ENCODE results near the gene SRGAP1. TPM values are rescaled to one million over a fixed set of nuclear protein-coding genes. Genes with fewer than 3 reads are reported as not detected.

Gene SRGAP1
- total and polyA plus RNA-seq, 2 experiments from 2014 or later, result 13.0 to 29.4 TPM

DNA sequence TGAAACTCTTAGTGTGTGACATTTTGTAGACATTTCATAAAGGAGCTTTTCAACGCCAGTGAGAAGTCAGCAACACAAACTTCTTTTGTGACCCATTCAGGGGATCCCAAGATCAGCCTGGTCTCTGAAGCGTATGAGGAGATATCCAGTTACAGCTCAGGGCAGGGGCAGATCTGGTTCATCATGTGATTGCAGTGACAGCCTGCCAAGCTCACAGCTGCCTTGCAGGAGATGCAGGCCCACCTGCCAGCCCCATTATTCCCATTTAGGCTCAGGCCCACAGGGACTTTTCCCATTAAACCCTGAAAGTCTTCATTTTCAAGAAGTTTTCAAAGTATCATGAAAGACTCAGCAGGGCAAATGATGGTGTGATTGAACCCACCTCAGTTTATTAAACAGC, 38.3 kb downstream of the SRGAP1 start:
- Histone ChIP-seq H3K4me3 (no peak overlapping the region), H3K27me3 (replicated peaks; ENCODE audit: insufficient read depth) (no peaks in the 10 kb centered on the region), H3K36me3 (ENCODE audit: low read depth) (peaks cover 12% of the 10 kb centered on the region; the same call in 1 of the 2 replicates), H3K9me2 (ENCODE audit: insufficient read depth) (no peaks in the 10 kb centered on the region), H3F3A (ENCODE audit: insufficient read depth) (0 out of 2 replicates have a peak, but pooled peaks cover 13% of the 10 kb centered on the region), H3K4me2 (ENCODE audit: unreplicated experiment) (no peak overlapping the region), H3K9ac (no peak overlapping the region), H3K27ac (no peak overlapping the region), H3K9me3 (ENCODE audit: low read depth) (no peaks in the 10 kb centered on the region), H3K79me2 (ENCODE audit: insufficient read depth) (peaks cover 100% of the 10 kb centered on the region), H2AFZ (no peak overlapping the region), H4K20me1 (ENCODE audit: insufficient read depth) (peaks cover 7% of the 10 kb centered on the region; the same call in 1 of the 2 replicates), H3K4me1 (ENCODE audit: insufficient read depth) (no peaks in the 10 kb centered on the region)
- WGBS, 2 experiments (ENCODE audit: low coverage in 1 of 2, low lambda C conversion rate in 2 of 2, missing lambda C conversion rate in 2 of 2), result 80 to 81% methylated on average over 2 of the region's 2 CpGs
- no peak for TF ChIP-seq EZH2phosphoT487 (IDR thresholded peaks at IDR 0.05; ENCODE audit: insufficient read depth, low read depth)
- TF ChIP-seq EZH2 (IDR thresholded peaks at IDR 0.05; ENCODE audit: insufficient read depth, poor library complexity, severe bottlenecking), result no peak
- in situ Hi-C loops (cut with MboI), result no loop called here
- DNase-seq, result no peak

DNA sequence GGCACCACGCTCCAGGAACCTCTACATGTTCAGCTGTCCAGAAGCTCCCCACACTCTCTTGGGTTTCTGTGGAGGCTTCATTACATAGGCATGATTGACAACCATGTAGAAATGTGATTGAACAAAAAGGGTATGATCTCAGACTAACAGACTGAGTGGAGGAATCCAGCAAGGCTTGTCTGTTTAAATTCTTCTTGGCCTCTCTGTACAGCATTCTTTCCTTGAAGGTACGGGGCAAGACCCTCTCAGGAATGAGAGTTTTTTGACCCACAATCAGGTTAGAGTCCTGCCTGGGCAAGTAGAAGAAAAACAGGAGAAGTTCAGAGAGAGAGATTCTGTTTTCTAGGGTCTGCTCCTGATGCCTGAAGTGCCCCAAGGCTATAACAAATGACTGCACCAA, 40.9 kb downstream of the SRGAP1 start:
- no peak overlapping the region for H3K4me2 ChIP-seq (ENCODE audit: unreplicated experiment)
- DNase-seq, result no peak
- in situ Hi-C loops (cut with MboI), result no loop called here
- H3K9me2 ChIP-seq (ENCODE audit: insufficient read depth), result no peaks in the 10 kb centered on the region
- no peak for TF ChIP-seq EZH2 (IDR thresholded peaks at IDR 0.05; ENCODE audit: insufficient read depth, poor library complexity, severe bottlenecking)
- no peak for TF ChIP-seq EZH2phosphoT487 (IDR thresholded peaks at IDR 0.05; ENCODE audit: insufficient read depth, low read depth)
- H3K27me3 ChIP-seq (replicated peaks; ENCODE audit: insufficient read depth), result no peaks in the 10 kb centered on the region
- 0 out of 2 replicates have a peak, but pooled peaks cover 24% of the 10 kb centered on the region for H3F3A ChIP-seq (ENCODE audit: insufficient read depth)
- H3K79me2 ChIP-seq (ENCODE audit: insufficient read depth), result peaks cover 100% of the 10 kb centered on the region
- WGBS, 2 experiments (ENCODE audit: low coverage in 1 of 2, low lambda C conversion rate in 2 of 2, missing lambda C conversion rate in 2 of 2), result 98 to 100% methylated on average over 2 of the region's 2 CpGs
- no peak overlapping the region for H2AFZ ChIP-seq
- H3K27ac ChIP-seq, result no peak overlapping the region
- no peak overlapping the region for H3K4me3 ChIP-seq
- no peak overlapping the region for H3K9ac ChIP-seq
- peaks cover 6% of the 10 kb centered on the region; the same call in 1 of the 2 replicates for H4K20me1 ChIP-seq (ENCODE audit: insufficient read depth)
- peaks cover 12% of the 10 kb centered on the region for H3K36me3 ChIP-seq (ENCODE audit: low read depth)
- H3K9me3 ChIP-seq (ENCODE audit: low read depth), result no peaks in the 10 kb centered on the region
- H3K4me1 ChIP-seq (ENCODE audit: insufficient read depth), result peaks cover 24% of the 10 kb centered on the region

DNA sequence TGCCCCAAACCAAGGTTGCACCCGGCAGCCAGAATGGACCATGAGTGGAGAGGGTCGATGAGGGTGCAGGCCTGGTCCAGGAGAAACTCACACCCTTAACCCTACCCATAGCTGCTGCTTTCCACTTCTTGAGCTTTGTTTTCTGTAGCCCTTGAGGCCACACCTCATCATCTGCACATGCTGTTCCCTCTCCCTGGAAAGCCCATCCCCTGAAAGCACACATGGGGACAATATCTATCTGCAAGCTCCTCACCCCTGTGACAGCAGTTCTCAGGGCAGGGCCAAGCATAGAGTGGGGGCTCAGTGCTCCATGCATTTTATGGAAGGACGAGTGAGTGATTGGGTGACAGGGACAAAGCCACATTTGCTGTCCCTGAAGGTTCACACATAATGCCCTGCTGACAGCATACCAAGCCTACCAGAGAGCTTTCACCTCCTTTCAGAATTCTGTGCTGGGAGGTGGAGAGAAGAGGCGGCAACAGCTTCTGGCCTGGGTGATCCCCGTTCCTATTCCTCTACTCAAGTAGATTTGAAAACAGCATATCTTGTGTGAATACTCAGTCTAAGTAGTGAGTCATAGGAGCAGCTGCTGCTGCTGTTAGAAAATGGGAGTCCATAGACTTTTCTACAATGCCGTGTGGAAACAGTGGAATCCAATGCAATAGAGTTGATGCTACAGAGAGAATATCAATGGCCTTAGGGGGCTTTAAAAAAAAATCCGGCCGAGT, 44.6 kb downstream of the SRGAP1 start:
- H3K79me2 ChIP-seq (ENCODE audit: insufficient read depth), result peaks cover 100% of the 10 kb centered on the region
- no peaks in the 10 kb centered on the region for H3K9me3 ChIP-seq (ENCODE audit: low read depth)
- in situ Hi-C loops (cut with MboI), result no loop called here
- H3F3A ChIP-seq (ENCODE audit: insufficient read depth), result peaks cover 35% of the 10 kb centered on the region
- H3K9me2 ChIP-seq (ENCODE audit: insufficient read depth), result no peaks in the 10 kb centered on the region
- H3K27ac ChIP-seq, result peak overlapping the region; percentile 37
- peak; percentile 73 for DNase-seq
- H3K36me3 ChIP-seq (ENCODE audit: low read depth), result peaks cover 8% of the 10 kb centered on the region; the same call in 1 of the 2 replicates
- peaks cover 24% of the 10 kb centered on the region for H3K4me1 ChIP-seq (ENCODE audit: insufficient read depth)
- no peak overlapping the region for H3K4me3 ChIP-seq
- H3K27me3 ChIP-seq (replicated peaks; ENCODE audit: insufficient read depth), result no peaks in the 10 kb centered on the region
- TF ChIP-seq EZH2phosphoT487 (IDR thresholded peaks at IDR 0.05; ENCODE audit: insufficient read depth, low read depth) (no peak), EZH2 (IDR thresholded peaks at IDR 0.05; ENCODE audit: insufficient read depth, poor library complexity, severe bottlenecking) (no peak)
- H2AFZ ChIP-seq, result no peak overlapping the region
- 68 to 73% methylated on average over 8 of the region's 8 CpGs for WGBS, 2 experiments (ENCODE audit: low coverage in 1 of 2, low lambda C conversion rate in 2 of 2, missing lambda C conversion rate in 2 of 2)
- H3K4me2 ChIP-seq (ENCODE audit: unreplicated experiment), result peak overlapping the region; percentile 29
- peaks cover 6% of the 10 kb centered on the region for H4K20me1 ChIP-seq (ENCODE audit: insufficient read depth)
- H3K9ac ChIP-seq, result no peak overlapping the region; the same call in 1 of the 2 replicates

DNA sequence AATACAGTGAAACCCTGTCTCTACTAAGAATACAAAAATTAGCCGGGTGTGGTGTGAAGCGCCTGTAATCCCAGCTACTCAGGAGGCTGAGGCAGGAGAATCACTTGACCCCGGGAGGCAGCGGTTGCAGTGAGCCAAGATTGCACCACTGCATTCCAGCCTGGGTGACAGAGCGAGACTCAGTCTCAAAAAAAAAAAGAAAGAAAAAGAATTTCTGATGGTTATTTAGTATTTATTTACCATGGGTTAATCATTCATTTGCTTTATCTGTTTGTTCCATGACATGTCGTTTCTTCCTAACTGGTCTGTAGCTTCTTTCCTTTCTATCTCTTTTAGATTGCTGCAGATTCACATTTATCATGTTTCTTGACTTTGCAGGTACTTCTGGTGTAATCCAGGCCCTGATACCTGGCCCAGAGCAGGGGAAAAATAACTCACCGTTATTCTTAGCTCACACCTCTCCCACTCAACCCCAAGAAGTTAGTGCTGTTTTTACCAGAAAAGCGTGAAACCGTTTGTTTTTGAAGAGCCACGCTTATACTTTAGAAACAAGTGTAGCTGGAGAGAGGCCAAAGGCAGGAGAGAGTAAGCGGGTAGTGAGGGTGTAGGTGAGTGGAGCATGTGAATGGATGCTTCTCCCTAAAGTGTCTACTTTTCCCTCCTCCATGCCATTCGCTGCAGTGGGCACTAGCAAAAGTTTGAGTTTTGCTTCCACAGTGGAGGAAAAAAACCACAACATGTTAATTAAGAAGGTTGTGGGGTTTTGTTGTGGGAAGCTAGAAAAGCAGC, 45.4 kb downstream of the SRGAP1 start:
- Histone ChIP-seq H3K9me3 (ENCODE audit: low read depth) (no peaks in the 10 kb centered on the region), H3K4me1 (ENCODE audit: insufficient read depth) (peaks cover 24% of the 10 kb centered on the region), H3K9me2 (ENCODE audit: insufficient read depth) (no peaks in the 10 kb centered on the region), H3K79me2 (ENCODE audit: insufficient read depth) (peaks cover 100% of the 10 kb centered on the region), H3K9ac (no peak overlapping the region; the same call in 1 of the 2 replicates), H3K4me3 (no peak overlapping the region), H3K36me3 (ENCODE audit: low read depth) (peaks cover 8% of the 10 kb centered on the region; the same call in 1 of the 2 replicates), H3K27me3 (replicated peaks; ENCODE audit: insufficient read depth) (no peaks in the 10 kb centered on the region), H4K20me1 (ENCODE audit: insufficient read depth) (peaks cover 6% of the 10 kb centered on the region), H3F3A (ENCODE audit: insufficient read depth) (peaks cover 35% of the 10 kb centered on the region), H3K4me2 (ENCODE audit: unreplicated experiment) (no peak overlapping the region), H3K27ac (peak overlapping the region; percentile 37), H2AFZ (no peak overlapping the region)
- 91 to 95% methylated on average over 11 to 12 of the region's 12 CpGs for WGBS, 2 experiments (ENCODE audit: low coverage in 1 of 2, low lambda C conversion rate in 2 of 2, missing lambda C conversion rate in 2 of 2)
- DNase-seq, result no peak
- TF ChIP-seq EZH2 (IDR thresholded peaks at IDR 0.05; ENCODE audit: insufficient read depth, poor library complexity, severe bottlenecking) (no peak), EZH2phosphoT487 (IDR thresholded peaks at IDR 0.05; ENCODE audit: insufficient read depth, low read depth) (no peak)
- in situ Hi-C loops (cut with MboI), result no loop called here
